GOT3 (cell line): ENCODE results near the gene CREB3L1.
"Not testable (repeated sequence)": the region's sequence is repeated elsewhere in the genome, so short reads cannot be mapped to it uniquely, and the experiment has no call there.

Source experiments
- DNase-seq: peaks from one replicate; lab custom pipeline; 2025; ENCODE audit warnings: mixed read lengths; lab: John Stamatoyannopoulos, UW

CREB3L1 gene

DNA sequence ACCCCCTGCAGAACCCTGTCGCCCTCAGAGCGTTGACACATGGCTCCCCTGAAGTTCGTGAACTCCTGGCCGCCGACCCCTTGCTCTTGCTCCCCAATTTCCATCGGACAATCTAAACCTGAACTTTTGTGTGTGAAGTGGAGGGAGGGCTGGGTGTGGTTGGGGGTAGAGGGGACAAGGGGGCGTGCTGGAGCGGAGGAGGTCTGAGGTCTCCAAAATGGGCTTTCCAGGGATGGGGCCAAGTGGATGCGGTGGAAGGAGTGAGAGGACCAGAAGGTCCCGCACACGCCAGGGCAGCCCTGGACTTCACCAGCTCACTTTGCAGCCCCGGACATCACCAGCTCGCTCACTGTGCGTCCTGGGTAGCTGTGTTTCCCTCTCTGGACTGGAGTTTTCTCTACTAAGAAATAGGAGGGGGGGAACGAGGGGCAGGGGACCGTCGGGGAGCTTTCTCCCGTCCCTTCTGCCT lies 18.6 kb downstream of the CREB3L1 start:
- no peak for DNase-seq

DNA sequence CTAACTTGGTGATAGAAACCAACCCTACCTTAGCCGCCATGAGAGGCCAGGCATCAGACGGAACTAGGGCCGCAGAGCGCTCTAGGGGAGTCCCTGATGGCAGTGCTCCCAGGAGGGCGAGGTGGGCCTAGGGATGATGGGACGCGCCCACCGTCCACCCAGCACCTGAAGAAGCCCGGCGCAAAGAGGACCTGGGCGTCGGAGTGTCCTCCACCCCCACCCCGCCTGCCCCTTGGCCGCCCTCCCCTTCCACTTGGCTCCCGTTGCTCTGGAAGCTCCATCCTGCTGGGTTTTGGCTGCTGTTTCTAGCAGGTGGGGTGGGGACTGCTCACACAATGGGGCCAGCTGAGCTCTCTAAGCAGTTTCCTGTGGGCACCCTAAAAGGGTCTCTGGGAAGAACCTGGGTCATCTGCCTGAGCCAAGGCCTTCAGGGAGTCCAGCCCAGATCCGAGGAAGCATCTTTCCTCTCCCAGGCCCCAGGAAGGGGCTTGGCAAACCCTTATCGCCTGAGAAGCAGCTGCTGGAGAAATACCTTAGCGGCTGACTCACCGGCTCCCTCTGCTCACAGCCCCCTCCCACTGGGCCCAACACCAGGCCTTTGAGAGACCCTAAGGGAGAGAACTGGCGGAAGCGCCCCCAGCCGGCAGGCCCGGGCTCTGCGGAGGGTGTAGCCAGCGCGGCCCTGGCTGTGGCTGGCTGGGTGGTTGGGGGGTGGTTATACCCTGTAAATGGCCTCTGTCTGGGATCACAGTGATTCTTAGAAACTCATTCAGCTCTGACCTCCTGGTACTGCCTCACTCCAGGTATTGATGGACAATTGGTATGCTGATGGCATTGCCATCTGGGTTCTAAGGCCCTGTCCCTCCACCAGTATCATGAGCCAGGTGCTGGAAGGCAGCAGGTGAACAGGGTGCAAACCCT lies 19.3 kb downstream of the CREB3L1 start:
- DNase-seq: no peak

DNA sequence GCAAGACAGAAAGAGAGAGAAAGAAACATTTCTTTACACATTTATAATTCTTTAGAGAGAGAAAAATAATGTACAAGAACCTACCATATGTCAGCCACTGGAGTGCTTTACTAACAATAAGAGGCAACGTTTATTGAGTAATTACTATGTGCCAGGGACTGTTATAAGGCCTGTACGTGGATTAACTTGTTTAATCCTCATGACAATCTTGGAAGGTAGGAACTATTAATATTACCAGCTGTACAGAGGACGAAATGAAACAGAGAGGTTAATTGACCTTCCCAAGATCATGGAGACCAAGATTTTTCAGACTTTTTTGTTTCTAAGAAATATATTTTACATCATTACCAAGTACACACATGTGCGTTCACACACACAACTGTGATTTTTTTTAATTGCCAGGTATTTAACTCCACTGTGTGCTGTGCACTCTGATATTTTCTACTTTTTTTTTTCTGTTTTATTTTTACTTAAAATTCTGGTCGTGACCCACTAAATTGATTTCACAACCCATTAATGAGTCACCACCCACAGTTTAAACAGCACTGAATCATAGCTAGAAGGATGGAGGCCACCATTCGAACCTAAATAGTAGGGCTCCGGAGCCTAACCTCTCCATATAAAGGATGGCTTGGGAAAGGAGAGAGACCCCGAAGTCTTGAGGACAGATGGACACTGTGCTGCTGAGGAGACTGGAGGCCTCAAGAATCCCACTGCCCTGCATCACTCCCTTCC lies 21.4 kb downstream of the CREB3L1 start:
- DNase-seq: no peak

DNA sequence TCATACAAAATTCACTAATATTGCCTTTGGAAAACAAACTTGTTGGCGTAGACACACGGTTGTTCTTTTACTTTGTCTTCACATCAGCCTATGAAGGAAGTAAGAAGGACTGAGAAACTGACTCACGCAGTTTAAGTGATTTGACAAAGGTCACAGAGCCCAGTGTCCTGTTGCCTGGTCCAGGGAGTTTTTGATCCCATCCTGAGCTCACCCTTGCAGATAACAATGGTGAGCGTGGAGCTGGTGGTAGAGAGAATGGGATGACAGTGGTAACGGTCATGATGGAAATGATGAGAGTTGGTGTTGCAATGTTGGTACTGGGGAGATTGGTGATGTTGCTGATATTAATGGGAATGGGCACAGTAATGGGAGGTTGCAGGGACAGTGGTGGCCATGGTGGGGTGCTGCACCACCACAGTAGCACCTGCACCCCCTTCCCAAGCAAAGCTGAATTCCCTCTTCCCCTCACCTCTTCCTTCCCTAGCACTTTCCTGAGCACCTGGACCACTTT lies 22.0 kb downstream of the CREB3L1 start:
- DNase-seq: no peak

DNA sequence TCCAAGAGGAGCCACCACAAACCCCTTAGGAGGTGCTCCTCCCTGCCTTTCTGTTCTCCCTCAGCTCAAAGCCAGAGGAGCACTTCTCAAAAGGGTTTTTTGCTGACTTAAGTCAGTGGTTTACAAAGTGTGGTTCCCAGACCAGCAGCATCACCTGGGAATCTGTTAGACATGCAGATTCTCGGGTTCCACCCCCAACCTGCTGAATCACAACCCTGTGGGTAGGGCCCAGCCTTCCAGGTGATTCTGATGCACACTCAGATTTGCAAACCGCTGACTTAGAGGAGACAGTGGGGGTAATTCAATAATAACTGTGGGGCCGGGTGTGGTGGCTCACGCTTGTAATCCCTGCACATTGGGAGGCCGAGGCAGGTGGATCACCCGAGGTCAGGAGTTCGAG lies 22.8 kb downstream of the CREB3L1 start:
- no peak for DNase-seq

DNA sequence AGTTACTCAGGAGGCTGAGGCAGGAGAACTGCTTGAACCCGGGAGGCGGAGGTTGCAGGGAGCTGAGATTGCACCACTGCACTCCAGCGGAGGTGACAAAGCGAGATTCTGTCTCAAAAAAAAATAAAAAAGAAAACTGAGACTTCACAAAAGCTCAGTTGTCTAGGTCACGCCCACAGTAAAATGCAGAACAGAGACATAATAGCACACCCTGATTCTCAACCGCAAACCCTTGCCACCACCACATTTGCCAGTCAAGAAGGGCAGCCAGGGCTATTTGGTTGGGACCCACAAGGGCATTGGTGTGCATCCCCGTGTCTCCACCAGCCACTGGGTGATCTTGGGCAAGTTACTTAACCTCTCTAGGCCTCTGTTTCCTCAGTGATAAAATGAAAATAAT lies 25.4 kb downstream of the CREB3L1 start:
- no peak for DNase-seq

DNA sequence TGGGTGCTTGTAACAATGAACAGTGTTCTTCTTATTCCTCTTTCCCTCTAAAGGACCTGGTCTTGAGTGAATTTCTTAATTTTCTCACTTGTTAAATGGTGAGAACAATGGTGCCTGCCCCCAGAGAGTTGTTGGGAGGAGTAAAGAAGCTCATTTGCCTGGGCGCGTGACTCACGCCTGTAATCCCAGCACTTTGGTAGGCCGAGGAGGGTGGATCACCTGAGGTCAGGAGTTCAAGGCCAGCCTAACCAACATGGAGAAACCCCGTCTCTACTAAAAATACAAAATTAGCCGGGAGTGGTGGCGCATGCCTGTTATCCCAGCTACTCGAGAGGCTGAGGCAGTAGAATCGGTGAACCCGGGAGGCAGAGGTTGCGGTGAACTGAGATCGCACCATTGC lies 26.6 kb downstream of the CREB3L1 start:
- not testable (repeated sequence) for DNase-seq

DNA sequence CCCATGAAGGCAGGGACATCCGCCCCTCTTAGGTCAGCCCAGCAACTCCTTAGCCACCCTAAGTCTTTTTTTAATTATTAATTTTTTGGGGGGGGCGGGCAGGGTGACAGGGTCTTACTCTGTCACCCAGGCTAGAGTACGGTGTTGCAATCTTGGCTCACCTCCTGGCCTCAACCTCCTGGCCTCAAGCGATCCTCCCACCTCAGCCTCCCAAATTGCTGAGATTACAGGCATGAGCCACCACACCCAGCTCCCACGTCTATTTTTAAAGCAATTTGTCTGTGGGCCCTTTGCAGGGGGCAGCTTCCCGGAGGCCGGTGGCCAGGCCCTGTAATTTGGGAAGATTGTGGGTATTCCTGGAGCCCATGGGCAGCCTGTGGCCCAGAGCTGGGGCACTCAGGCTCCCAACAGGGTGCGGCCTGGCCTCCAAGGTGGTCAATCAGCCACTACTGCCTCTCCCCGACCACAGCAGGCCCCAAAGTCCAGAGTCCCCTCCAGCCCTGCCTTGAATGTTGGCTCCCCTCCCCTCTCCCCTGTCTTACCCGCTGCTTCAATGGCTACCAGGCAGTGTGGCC lies 27.2 kb downstream of the CREB3L1 start:
- no peak for DNase-seq

DNA sequence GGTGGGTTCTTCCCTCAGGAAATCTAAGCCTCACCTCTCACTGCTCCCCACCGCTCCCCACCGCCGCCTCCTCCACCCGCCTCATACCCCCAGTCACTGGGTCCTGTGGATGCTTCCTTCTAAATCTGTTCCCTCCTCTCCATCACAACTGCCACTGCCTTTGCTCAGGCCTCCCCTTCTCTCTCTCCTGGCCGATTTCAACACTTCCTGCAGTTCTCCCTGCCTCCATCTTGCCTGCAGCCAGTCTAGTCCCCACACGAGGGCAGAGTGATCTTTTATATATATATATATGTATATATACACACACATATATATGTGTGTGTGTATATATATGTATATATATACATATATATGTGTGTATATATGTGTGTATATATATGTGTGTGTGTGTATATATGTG lies 27.8 kb downstream of the CREB3L1 start:
- no peak for DNase-seq

DNA sequence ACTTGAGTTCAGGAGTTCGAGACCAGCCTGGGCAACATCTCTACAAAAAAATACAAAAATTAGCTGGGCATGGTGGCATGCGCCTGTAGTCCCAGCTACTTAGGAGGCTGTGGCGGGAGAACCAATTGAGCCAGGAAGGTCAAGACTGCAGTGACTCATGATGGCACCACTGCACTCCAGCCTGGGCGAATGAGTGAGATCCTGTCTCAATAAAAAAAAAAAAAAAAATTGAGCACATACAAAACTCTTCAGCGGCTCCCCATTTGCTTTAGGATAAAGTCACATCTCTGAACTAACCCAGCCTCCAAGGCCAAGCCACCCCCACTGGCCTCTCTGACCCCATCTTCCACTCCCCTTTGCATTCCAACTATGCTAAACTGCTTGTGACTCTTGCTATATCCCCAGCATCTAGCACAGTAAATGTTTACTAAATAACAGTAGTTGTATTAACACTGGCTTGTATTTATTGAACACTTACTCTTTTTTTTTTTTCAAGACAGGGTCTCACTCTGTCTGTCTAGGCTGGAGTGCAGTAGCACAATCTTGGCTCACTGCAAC lies 28.9 kb downstream of the CREB3L1 start:
- DNase-seq: no peak

DNA sequence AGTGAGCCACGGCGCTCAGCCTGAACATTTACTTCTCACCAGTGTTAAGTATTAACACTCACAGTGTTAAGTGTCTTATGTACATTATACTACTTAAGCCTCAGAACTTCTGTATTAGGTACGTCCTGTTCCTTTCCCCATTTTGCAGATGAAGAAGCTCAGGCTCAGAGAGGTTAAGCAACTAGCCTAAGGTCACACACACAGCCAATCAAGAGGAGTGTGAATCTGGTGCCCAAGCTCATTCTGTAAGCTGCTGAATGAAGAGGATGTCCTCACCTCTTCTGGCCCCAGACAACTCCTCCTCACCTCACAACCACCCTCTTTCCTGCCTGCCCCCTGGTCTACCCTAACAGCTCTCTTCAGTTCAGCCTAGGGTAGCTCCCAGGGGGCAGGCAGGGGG lies 29.9 kb downstream of the CREB3L1 start:
- no peak for DNase-seq

DNA sequence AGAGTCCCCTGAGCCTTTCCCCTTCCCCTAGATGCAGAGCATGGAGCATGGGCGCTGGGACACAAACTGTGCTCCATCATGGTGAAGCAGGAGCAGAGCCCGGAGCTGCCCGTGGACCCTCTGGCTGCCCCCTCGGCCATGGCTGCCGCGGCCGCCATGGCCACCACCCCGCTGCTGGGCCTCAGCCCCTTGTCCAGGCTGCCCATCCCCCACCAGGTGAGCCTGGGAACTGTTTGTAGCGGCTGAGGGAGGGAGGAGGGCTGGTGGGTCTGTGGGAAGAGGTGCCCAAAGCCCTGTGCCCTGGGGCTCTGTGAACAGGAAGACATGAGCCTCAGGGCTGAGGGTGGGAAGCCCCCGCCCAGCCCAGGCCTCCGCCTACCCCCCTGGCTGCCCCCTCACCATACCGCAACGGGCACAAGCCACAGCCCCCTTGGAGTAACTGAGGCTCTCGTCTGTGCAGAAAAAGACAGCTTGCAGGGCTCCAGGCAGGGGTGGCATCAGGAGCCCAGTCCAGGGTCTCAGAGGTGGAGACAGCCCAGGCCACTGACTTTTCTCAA lies 30.4 kb downstream of the CREB3L1 start:
- DNase-seq: no peak

DNA sequence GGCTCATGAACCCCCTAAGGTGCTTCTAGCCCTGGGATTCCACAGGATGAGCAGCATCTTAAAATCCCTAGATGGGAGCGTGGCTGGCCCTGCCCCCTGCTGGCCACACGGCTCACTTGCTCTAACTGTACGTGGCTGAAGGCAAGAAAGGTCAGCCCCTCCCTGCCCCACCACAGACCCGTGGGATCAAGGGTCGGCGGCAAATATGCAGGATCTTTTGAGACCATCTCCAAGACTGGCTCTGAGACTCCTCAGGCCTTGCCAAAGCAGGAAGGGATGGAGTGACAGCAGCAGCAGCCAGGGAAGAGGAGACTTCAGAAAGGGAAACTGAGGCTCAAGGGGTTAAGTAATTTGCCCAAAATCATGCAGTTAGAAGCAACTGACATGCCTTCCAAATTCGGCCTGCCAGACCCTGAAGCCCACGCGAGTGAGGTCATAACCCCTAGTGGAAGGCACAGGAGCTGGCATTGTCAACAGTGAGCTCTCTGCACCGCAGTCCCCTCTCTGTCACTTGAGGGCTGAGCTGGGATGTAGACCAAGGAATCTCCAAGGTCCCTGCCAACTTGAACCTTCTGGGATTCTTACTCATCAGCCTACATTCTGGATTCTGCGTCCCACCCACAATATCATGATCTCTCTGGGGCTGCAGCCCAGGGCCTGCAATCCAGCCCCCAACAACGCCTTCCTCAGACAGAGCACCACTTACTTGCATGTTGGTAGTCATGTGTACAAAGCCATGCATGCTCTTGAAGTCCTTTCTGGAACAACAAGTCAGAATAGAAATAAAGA lies 31.4 kb downstream of the CREB3L1 start:
- peak; percentile 21 for DNase-seq

DNA sequence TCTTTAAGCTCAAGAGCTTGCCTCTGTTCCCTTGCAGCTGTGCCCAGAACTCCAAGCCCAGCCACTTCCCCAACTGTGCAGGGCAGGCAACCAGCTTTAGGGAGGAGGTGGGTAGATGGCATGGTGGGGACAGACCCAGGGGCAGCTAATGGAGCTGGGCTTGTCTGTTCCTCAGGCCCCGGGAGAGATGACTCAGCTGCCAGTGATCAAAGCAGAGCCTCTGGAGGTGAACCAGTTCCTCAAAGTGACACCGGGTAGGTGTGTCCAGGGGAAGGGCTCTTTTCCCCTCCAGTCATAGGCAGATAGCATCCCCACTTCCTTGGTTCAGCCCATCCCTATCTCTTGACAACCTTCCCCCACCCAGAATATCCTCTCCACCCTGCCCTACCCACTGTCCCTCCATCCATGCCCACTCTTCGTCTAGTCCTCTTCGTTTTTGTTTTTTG lies 32.4 kb downstream of the CREB3L1 start:
- DNase-seq: no peak

DNA sequence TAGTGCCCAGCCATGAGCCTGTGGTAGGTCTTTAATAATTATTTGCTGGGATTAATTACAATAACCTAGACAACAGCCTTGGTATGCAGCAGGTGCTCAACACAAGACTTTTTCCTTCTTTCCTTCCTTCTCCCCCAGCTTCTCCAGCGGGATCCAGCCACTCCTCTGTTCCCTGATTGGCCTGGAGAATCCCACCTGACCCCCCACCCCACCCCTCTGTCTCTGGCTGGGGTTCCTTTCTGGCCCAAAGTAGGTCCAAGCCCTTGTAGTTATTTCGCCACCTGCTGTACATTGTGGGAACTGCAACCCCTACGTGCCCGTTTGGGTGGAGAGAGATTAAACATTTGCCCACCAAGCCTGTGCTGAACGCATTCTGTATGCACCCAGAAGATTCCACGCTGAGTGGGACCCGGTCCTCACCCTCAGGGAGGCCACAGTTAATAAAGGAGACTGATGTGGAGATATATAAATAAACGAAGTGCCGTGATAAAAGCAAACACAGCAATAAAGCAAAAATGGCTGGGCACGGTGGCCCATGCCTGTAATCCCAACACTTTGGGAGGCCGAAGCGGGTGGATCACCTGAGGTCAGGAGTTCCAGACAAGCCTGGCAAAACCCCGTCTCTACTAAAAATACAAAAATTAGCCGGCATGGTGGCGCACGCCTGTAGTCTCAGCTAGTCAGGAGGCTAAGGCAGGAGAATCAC lies 37.7 kb downstream of the CREB3L1 start:
- DNase-seq: no peak

DNA sequence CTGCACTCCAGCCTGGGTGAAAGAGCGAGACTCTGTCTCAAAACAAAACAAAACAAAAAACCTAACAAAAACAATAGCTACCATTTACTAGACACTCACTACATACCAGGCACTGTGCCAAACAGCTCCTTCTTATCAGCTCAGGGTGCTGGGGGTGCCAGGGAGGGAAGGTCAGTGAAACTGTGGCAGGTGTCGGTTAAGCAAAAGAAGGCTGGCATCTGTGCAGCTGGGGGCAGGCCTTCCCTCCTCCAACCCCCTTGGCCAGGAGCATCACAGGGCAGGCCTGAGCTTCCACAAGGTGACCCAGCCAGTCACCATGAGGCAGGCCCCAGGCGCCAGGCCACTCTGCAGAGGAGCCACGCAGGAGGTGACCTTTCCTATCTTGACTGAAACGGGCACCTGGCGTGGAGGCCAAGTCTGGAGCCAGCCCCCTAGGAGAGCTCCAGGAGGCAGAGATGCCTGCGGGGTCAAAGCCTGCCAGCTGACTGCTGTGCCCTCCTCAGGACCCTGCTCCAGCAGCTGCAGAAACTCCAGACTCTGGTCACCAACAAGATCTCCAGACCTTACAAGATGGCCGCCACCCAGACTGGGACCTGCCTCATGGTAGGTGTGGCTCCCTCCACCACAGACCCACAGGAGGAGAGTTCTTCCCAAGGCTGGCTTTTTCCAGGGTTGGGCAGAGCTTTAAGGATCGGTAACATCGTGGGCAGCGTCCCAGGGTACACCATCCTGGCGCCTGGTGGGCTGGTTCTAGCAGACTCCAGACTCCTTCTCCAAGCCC lies 38.5 kb downstream of the CREB3L1 start:
- DNase-seq: no peak

DNA sequence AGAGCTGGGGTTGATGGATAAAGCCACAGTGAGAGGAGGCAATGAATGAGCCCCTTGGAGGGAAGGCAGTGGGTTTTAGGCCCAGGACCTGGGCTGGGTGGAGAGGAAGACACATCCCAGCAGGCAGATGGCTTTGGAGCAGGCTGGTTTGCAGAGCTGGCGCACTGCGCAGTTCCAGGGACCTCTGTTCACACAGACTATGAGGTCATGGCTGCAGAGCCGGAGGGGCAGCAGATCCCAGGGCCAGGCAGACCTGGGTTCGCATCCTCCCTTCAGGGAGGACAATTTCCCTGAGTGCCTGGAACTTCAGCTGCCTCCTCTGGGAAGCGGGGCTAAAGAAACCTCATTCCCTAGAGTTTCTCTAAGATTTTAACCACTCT lies 41.6 kb downstream of the CREB3L1 start:
- no peak for DNase-seq

DNA sequence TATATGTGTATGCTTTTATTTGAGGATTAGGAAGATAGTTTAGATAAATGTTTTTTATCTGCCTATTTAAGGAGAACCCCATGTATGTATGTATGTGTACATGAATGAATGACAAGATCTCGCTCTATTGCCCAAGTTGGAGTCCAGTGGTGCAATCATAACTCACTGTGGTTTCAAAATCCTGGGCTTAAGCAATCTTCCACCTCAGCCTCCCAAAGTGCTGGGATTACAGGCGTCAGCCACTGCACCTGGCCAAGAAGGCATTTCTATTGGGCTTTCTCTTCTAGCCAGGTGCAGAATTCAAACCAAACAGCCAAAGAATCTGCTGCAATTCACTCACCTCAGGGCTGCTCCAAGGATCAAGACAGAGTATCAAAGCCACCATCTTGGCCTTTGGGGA lies 44.3 kb downstream of the CREB3L1 start:
- DNase-seq: no peak

DNA sequence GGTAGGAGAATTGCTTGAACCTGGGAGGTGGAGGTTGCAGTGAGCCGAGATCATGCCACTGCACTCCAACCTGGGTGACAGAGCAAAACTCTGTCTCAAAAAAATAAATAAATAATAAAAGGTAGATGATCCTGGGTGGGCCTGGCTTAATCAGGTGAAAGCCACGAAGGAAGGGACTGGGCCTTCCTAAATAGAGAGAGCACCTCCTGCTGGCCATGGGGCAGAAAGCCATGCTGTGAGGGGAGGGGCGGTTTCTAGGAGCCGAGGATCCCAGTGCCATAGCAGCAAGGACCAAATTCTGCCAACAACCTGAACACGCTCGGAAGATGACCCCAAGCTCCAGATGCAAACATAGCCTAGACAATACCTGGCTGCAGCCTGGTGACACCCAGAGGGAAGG lies 45.3 kb downstream of the CREB3L1 start:
- DNase-seq: no peak
